Heart left ventricle (tissue), 16 donors: ENCODE results near the gene TRPM3. TPM values are rescaled to one million over a fixed set of nuclear protein-coding genes. Genes with fewer than 3 reads are reported as not detected.

ENCODE experiments used
- ATAC-seq, 4 donors: fragments of 200-7000 bp; cut with Tn5 transposase; one replicate each; pipeline ENCODE4 v1.9.1; 2020 to 2022; ENCODE audit warnings: moderate library complexity in 4 of 4, mild to moderate bottlenecking in 3 of 4, moderate number of reproducible peaks in 1 of 4
- DNase-seq, 5 donors: peaks; one replicate each; pipeline ENCODE4 v3.0.0-alpha.2; 2020
- H3K27ac ChIP-seq, 12 donors: fragments of 200-600 bp; sonication (generic) in 4 of 12; one replicate each; pipeline versions ENCODE4 v1.5.0 to v1.8.0; 2016 to 2022; ENCODE audit warnings: mild to moderate bottlenecking in 2 of 12
- H3K27me3 ChIP-seq, 9 donors: fragments of 200-600 bp; sonication (generic) in 2 of 9; one replicate each; pipeline versions ENCODE4 v1.5.1 to v1.8.0; 2016 to 2022; ENCODE audit warnings: mild to moderate bottlenecking in 3 of 9
- H3K36me3 ChIP-seq, 9 donors: fragments of 200-600 bp; sonication (generic) in 2 of 9; one replicate each; pipeline versions ENCODE4 v1.5.0 to v1.8.0; 2018 to 2022; ENCODE audit warnings: mild to moderate bottlenecking in 2 of 9
- H3K4me1 ChIP-seq, 12 donors: fragments of 200-600 bp; sonication (generic) in 4 of 12; one replicate each; pipeline versions ENCODE4 v1.5.0 to v1.8.0; 2016 to 2022; ENCODE audit warnings: mild to moderate bottlenecking in 3 of 12
- H3K4me3 ChIP-seq, 12 donors: fragments of 200-600 bp; sonication (generic) in 4 of 12; one replicate each; pipeline versions ENCODE4 v1.5.0 to v1.8.0; 2017 to 2022; ENCODE audit warnings: mild to moderate bottlenecking in 9 of 12, moderate library complexity in 4 of 12
- H3K9me3 ChIP-seq, 12 donors: fragments of 200-600 bp; sonication (generic) in 4 of 12; one replicate each; pipeline versions ENCODE4 v1.5.0 to v1.8.0; 2016 to 2022; ENCODE audit warnings: mild to moderate bottlenecking in 1 of 12
- CTCF ChIP-seq, 12 donors: fragments of 200-600 bp; sonication (generic) in 4 of 12; IDR thresholded peaks; one replicate each; pipeline versions ENCODE4 v1.5.0 to v1.8.0; 2018 to 2022; ENCODE audit warnings: antibody characterized with exemption in 12 of 12, mild to moderate bottlenecking in 5 of 12
- POLR2A ChIP-seq, 2 donors: fragments of 450-650 bp; IDR thresholded peaks; one replicate each; pipeline ENCODE4 v1.6.1; 2017; ENCODE audit warnings: antibody characterized with exemption in 2 of 2, mild to moderate bottlenecking in 2 of 2, moderate library complexity in 2 of 2
- WGBS, 4 donors: extraction: QIAGEN DNeasy Blood & Tissue Kit in 2 of 4; methylation state at CpG; one replicate each; pipeline versions ENCODE4 v1.1.5 to v1.1.7; 2013 to 2018; 5-methylcytosine and 5-hydroxymethylcytosine counted together
- intact Hi-C, 10 donors: fragments of 100-400 bp; cut with DNase I; formaldehyde crosslinking; loops; one replicate each; pipeline versions ENCODE4 v1.11.1 to v1.14.2; 2022
- long read RNA-seq, 3 donors: library from polyadenylated mRNA; unstranded; transcript quantifications; one replicate each; pipeline ENCODE4 v2.0.0, GENCODE V29; 2020 to 2021
- polyA plus RNA-seq, 2 donors: library from polyadenylated mRNA; stranded (reverse); fragments of 200-250 nt; gene quantifications; one replicate each; pipeline ENCODE4 v1.2.3, GENCODE V29; 2013
- total RNA-seq, 9 donors: library from RNA; depleted of rRNA in 2 of 9; stranded (reverse); fragments of >200 nt in 2 of 9; fragmentation: NEBNext Ultra II Directional in 3 of 9; extraction: Animal tissue kit (Norgen Biotek cat#: 25700) in 3 of 9; gene quantifications; one replicate each; pipeline versions ENCODE4 v1.1.0 to v1.2.4, GENCODE V29; 2016 to 2023
- donor health status: ischemic (EF 13 %, LVEDD 7.1; RV severe dilation, severe dysfunction).
- donor health status: healthy with polysubstance abuse.
- donor health status: DM: no; HTN: yes; CAD: no.
- donor health status: DM: no; HTN: no; CAD: no.
- donor health status: ischemic (EF 25% LVEDD 6.9; RV normal size, moderate dysfunction).
- donor health status: ischemic (EF 25% LVEDD 5.7; RV mildly dilated, moderate dysfunction).
- donor health status: healthy.
- donor health status: DM: yes; HTN: yes; CAD: no.
- donor health status: ischemic (EF 35%, LVEDD 5.7; RV mildly dilated, moderate dysfunction).
- donor health status: nonischemic (EF 11% LVEDD 7.7; RV severe dilation, severe dysfunction).
- donor health status: DM: yes; HTN: yes; CAD: no.
- donor health status: PGD.
- donor health status: ischemic (EF 29% LVEDD 5.4; RV normal size, mild dysfunction).
- donor health status: nonischemic (EF 23%, LVEDD 6.1; RV moderate dilation, normal function).

The TRPM3 gene
- total RNA-seq (under 1 TPM in 8 of 9 donors, not detected in 1; 0.02 to 0.91 (median 0.10) TPM), polyA plus RNA-seq (under 1 TPM; 0.04 to 0.11 TPM)
- long read RNA-seq, donor 1, partial matches to known transcripts = 0 of 5 reads
- long read RNA-seq, donor 1, other reads (novel, unspliced or antisense) = 5 of 5 reads
- long read RNA-seq, donor 2, partial matches to known transcripts = 0 of 4 reads
- long read RNA-seq, donor 2, other reads (novel, unspliced or antisense) = 4 of 4 reads
- long read RNA-seq, donor 3, partial matches to known transcripts = 0 of 1 reads
- long read RNA-seq, donor 3, other reads (novel, unspliced or antisense) = 1 of 1 reads

DNA sequence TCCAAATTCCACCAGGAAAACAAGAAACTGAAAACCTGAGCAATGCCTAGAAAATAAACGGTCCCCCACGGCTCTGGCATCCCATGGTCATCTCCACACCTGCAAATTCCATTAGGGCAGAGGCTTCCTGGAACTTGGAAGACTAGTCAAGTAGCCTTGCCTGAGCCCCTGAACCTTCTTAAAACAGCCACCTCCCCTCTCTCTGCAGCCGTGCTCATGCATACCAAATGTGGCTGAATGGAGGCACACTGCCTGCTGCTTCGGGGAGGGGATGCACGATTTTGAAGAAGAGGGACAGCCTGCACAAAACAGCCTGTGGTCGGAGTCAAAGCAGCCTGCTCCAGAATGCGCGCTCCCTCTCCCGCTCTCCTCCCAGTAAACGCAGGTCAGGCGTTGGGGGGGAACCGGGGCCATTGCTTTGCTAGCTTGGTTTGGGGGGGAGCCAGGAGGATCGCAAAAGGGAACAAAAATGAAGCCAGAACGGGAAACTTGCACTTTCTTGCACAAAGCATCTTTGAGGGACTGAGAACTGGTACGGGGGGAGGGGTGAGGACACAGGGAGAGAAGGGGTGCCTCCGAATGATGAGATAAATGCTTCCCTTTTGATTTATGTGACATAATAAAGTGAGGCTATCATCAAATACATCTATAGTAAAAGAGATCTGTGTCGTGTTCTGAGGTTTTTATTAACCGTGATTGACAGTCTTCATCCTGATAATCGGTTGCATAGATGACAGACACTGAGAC, at the start of gene TRPM3:
Gene TRPM3, minus strand, starts transcription at position 347 of the 747 bp plus-strand sequence. Its CDS starts 267 bp downstream, at position 80.
- WGBS, 4 donors = 1 to 5% (median 3%) methylated on average over 18 to 19 of the region's 19 CpGs
- H3K4me3 ChIP-seq = no peak within 1 kb of the TSS
- H3K27me3 ChIP-seq = peaks cover 0 to 45% (median 5%) of the 10 kb centered on the region in 9 donors

GRCh38 chr9:71168418-71168817, 47.0 kb upstream of the TRPM3 start:
- Histone ChIP-seq H3K4me1 (no peaks in the 10 kb centered on the region), H3K9me3 (no peaks in the 10 kb centered on the region), H3K4me3 (no peak overlapping the region), H3K27ac (no peak overlapping the region), H3K27me3 (no peaks in the 10 kb centered on the region), H3K36me3 (no peaks in the 10 kb centered on the region)
- intact Hi-C loops = loop anchor here in 1 of 10 donors (10.0 kb wide), 1 partner anchor 56 kb away; no protein-coding TSS in a partner anchor
- no peak for TF ChIP-seq POLR2A (IDR thresholded peaks at IDR 0.05)
- no peak for TF ChIP-seq CTCF (IDR thresholded peaks at IDR 0.05)
- ATAC-seq (no peak), DNase-seq (no peak)

More for the DNA sequence above, at the start of gene TRPM3:
- no peak for TF ChIP-seq POLR2A (IDR thresholded peaks at IDR 0.05)
- TF ChIP-seq CTCF (IDR thresholded peaks at IDR 0.05) = no peak
- DNase-seq (no peak), ATAC-seq (no peak)
- Histone ChIP-seq H3K9me3 (no peaks in the 10 kb centered on the region), H3K27ac (no peak within 1 kb of the TSS), H3K36me3 (no peaks in the 10 kb centered on the region), H3K4me1 (peaks cover 0 to 4% (median 0%) of the 10 kb centered on the region in 12 donors)
- intact Hi-C loops = no loop called here

GRCh38 chr9:71162126-71162525, 40.7 kb upstream of the TRPM3 start:
- intact Hi-C loops = loop anchor here in 1 of 10 donors (10.0 kb wide), 1 partner anchor 63 kb away; no protein-coding TSS in a partner anchor
- 74 to 80% (median 79%) methylated on average over 2 of the region's 2 CpGs for WGBS, 4 donors

DNA sequence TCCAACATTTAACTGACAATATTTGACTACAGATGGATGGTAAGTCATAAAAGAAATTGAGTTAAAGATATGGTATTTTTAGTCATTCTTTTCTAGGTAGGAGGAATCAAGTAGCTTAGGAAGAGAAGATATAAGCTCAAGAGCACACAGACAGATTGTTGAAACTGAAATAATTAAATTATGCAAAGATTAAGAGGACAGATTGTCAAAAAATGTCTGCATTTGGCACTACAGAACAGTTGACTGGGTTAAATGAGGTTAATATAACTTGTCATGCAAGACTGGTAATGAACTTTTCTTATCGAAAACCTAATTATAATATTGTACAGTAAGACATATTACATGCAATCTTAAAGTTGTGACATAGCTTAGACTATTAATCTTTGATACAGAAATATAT, 36.3 kb upstream of the TRPM3 start:
- Histone ChIP-seq H3K27ac (no peak overlapping the region), H3K4me3 (no peak overlapping the region), H3K4me1 (no peaks in the 10 kb centered on the region), H3K9me3 (no peaks in the 10 kb centered on the region), H3K36me3 (no peaks in the 10 kb centered on the region), H3K27me3 (no peaks in the 10 kb centered on the region)
- no peak for TF ChIP-seq CTCF (IDR thresholded peaks at IDR 0.05)
- TF ChIP-seq POLR2A (IDR thresholded peaks at IDR 0.05) = no peak
- intact Hi-C loops = no loop called here
- DNase-seq (no peak), ATAC-seq (no peak)
- WGBS, 4 donors = 84 to 98% (median 88%) methylated on average over 1 of the region's 1 CpG

More at GRCh38 chr9:71162126-71162525, 40.7 kb upstream of the TRPM3 start:
- ATAC-seq (no peak), DNase-seq (no peak)
- Histone ChIP-seq H3K4me3 (no peak overlapping the region), H3K4me1 (no peaks in the 10 kb centered on the region), H3K36me3 (no peaks in the 10 kb centered on the region), H3K27me3 (no peaks in the 10 kb centered on the region), H3K27ac (no peak overlapping the region), H3K9me3 (no peaks in the 10 kb centered on the region)
- no peak for TF ChIP-seq POLR2A (IDR thresholded peaks at IDR 0.05)
